Progenitor cell of endocrine pancreas (in vitro differentiated cells): ENCODE measurements around the gene LRRC63. TPM values are rescaled to one million over a fixed set of nuclear protein-coding genes. Genes with fewer than 3 reads are reported as not detected.

Experiments used
- DNase-seq: peaks from one replicate; pipeline ENCODE4 v3.0.0; 2021; ENCODE audit warnings: low spot score; ENCODE audit not compliant: unreplicated experiment
- H3K27ac Mint-ChIP-seq: 2 replicates; pipeline ENCODE4 v1.8.0; 2021; ENCODE audit warnings: mild to moderate bottlenecking, moderate library complexity, mixed read lengths
- H3K27me3 Mint-ChIP-seq: 2 replicates; pipeline ENCODE4 v1.8.0; 2021; ENCODE audit warnings: mixed read lengths
- H3K36me3 Mint-ChIP-seq: 2 replicates; pipeline ENCODE4 v1.8.0; 2022; ENCODE audit warnings: mixed read lengths; ENCODE audit not compliant: insufficient read depth
- H3K4me1 Mint-ChIP-seq: 2 replicates; pipeline ENCODE4 v1.8.0; 2021; ENCODE audit warnings: low read depth, mixed read lengths
- H3K4me3 Mint-ChIP-seq: 2 replicates; pipeline ENCODE4 v1.8.0; 2021; ENCODE audit warnings: low read depth, mild to moderate bottlenecking, moderate library complexity, mixed read lengths
- H3K9me3 Mint-ChIP-seq: 2 replicates; pipeline ENCODE4 v1.8.0; 2021; ENCODE audit warnings: low read depth, mixed read lengths
- total RNA-seq: library from RNA; stranded (reverse); gene quantifications from 2 replicates; pipeline ENCODE4 v1.2.1, GENCODE V29; 2021
- TF ChIP-seq, protein P1 (sequence below): fragments of 200-600 bp; sonication (generic); IDR thresholded peaks from one replicate; pipeline ENCODE4 v1.5.0; 2021; ENCODE audit warnings: antibody characterized with exemption, mild to moderate bottlenecking; ENCODE audit not compliant: unreplicated experiment

Gene LRRC63
- total RNA-seq, 1 donor from 2014 or later = 0.24 TPM

- DNase-seq = no peak
- Mint-ChIP-seq H3K27me3 (no peaks in the 10 kb centered on the region), H3K4me3 (no peak overlapping the region)
Measured at GRCh38 chr13:46166947-46167610, 44.6 kb upstream of the LRRC63 start.

GRCh38 chr13:46168341-46168740 lies 43.4 kb upstream of the LRRC63 start:
- no peak overlapping the region for H3K27ac Mint-ChIP-seq
- H3K9me3 Mint-ChIP-seq = no peaks in the 10 kb centered on the region
- no peaks in the 10 kb centered on the region for H3K27me3 Mint-ChIP-seq
- TF ChIP-seq, protein P1, sequence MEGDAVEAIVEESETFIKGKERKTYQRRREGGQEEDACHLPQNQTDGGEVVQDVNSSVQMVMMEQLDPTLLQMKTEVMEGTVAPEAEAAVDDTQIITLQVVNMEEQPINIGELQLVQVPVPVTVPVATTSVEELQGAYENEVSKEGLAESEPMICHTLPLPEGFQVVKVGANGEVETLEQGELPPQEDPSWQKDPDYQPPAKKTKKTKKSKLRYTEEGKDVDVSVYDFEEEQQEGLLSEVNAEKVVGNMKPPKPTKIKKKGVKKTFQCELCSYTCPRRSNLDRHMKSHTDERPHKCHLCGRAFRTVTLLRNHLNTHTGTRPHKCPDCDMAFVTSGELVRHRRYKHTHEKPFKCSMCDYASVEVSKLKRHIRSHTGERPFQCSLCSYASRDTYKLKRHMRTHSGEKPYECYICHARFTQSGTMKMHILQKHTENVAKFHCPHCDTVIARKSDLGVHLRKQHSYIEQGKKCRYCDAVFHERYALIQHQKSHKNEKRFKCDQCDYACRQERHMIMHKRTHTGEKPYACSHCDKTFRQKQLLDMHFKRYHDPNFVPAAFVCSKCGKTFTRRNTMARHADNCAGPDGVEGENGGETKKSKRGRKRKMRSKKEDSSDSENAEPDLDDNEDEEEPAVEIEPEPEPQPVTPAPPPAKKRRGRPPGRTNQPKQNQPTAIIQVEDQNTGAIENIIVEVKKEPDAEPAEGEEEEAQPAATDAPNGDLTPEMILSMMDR = no peak
- no peak for DNase-seq
- no peak overlapping the region for H3K4me3 Mint-ChIP-seq
- peaks cover 14% of the 10 kb centered on the region for H3K4me1 Mint-ChIP-seq
- no peaks in the 10 kb centered on the region for H3K36me3 Mint-ChIP-seq

More at GRCh38 chr13:46166947-46167610, 44.6 kb upstream of the LRRC63 start:
- Mint-ChIP-seq H3K36me3 (no peaks in the 10 kb centered on the region), H3K9me3 (no peaks in the 10 kb centered on the region), H3K4me1 (peaks cover 14% of the 10 kb centered on the region), H3K27ac (no peak overlapping the region)
- TF ChIP-seq, protein P1 = no peak

DNA sequence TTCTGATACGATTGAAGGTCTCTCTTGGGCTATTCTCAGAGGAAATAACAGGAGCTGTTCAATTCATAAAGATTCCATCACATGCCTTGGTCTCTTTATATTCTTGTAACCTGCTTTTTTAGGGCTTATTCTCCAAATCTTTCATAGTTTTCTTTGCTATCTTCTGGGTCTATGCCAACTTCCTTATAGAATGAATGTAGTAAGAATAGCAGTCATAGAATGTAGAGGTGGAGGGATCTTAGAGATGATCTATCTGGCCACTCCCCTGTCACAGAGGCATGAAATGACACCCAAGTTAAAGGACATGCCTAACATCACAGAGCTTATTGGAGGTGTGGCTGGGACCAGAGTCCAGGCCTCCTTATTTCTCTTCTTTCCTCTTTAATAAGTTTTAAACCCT lies 42.9 kb upstream of the LRRC63 start:
- Mint-ChIP-seq H3K27ac (no peak overlapping the region), H3K9me3 (no peaks in the 10 kb centered on the region), H3K4me3 (no peak overlapping the region), H3K27me3 (no peaks in the 10 kb centered on the region), H3K36me3 (no peaks in the 10 kb centered on the region), H3K4me1 (peaks cover 13% of the 10 kb centered on the region)
- TF ChIP-seq, protein P1 = no peak
- DNase-seq = no peak

- H3K9me3 Mint-ChIP-seq = no peaks in the 10 kb centered on the region
- TF ChIP-seq, protein P1 = no peak
- H3K36me3 Mint-ChIP-seq = no peaks in the 10 kb centered on the region
- DNase-seq = no peak
- no peak overlapping the region for H3K4me3 Mint-ChIP-seq
- no peaks in the 10 kb centered on the region for H3K27me3 Mint-ChIP-seq
- no peak overlapping the region for H3K27ac Mint-ChIP-seq
- H3K4me1 Mint-ChIP-seq = peaks cover 10% of the 10 kb centered on the region
Measured at GRCh38 chr13:46169758-46170157, 42.0 kb upstream of the LRRC63 start.

DNA sequence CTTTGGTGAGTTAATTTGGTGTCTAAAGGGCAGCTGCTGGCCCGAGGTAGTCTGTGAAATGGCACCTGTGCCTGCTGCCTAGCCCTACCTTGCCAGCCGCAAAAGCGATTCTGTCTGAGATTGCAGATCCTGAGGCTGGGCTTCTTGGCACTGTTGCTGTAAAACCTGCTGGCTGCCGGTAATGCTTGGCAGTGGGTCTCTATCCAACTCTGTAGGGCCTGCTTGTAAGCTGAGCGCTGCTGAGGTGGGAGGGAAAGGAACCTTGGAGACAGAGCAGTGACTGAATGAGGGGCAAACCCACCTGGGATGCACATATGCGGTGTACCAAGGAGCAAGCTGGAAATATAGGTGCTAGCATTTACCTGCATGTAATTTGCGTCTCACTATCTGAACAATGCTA lies 41.5 kb upstream of the LRRC63 start:
- Mint-ChIP-seq H3K4me1 (peaks cover 10% of the 10 kb centered on the region), H3K9me3 (no peaks in the 10 kb centered on the region), H3K36me3 (no peaks in the 10 kb centered on the region), H3K27ac (no peak overlapping the region), H3K27me3 (no peaks in the 10 kb centered on the region), H3K4me3 (no peak overlapping the region)
- TF ChIP-seq, protein P1 = no peak
- no peak for DNase-seq
